Stimulated activated CD8-positive, alpha-beta memory T cell treated with anti-CD3 and anti-CD28 coated beads, Interleukin-2, amount 100 ng/mL, for 48 hours (primary cell): ENCODE measurements around the gene KDM4B.
A peak's percentile ranks its signal among the peaks of the same experiment; 100 is the strongest.

Source experiments
- DNase-seq, 2 donors: peaks; one replicate each; pipeline ENCODE4 v3.0.0-alpha.2; 2020; ENCODE audit warnings: low read depth in 2 of 2

The KDM4B gene

DNA sequence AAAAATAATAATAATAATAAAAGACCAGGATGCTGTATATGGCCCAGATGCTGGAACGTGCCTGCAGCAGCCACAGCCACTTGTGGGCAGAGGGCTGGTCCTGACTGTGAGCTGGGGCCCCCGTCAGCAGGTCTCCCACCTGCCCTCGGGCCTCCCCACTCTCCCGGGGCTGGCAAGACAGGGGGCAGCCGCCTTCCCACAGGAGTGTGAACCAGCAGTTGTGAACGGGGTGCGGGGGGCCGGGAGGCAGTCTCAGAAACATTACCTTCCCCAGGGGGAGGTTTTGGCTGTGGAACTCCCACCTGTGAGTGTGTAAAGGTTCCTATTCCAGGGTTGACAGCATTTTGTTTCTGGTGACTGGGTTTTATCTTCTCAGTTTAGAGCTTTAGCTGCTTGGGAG, 151.4 kb downstream of the KDM4B start:
- DNase-seq = no peak

DNA sequence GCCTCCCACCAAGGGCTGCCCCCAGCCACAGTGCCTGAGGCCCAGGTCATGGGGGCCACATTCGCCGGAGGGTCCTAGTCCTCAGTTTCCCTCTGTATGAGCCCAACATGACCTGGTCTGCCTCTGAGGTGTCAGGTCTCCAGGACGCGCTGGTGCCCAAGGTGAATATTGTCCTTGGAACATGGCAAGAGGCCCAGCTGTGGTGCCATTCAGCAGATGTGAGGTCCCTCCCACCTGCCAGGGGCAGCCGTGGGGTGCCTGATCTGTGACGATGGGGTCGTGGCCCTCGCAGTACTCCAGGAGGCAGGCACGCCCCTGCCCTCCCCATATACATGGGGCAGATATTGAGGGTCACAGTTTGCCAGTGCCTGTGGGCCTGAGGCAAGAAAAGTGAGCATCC, 151.9 kb downstream of the KDM4B start:
- no peak for DNase-seq

DNA sequence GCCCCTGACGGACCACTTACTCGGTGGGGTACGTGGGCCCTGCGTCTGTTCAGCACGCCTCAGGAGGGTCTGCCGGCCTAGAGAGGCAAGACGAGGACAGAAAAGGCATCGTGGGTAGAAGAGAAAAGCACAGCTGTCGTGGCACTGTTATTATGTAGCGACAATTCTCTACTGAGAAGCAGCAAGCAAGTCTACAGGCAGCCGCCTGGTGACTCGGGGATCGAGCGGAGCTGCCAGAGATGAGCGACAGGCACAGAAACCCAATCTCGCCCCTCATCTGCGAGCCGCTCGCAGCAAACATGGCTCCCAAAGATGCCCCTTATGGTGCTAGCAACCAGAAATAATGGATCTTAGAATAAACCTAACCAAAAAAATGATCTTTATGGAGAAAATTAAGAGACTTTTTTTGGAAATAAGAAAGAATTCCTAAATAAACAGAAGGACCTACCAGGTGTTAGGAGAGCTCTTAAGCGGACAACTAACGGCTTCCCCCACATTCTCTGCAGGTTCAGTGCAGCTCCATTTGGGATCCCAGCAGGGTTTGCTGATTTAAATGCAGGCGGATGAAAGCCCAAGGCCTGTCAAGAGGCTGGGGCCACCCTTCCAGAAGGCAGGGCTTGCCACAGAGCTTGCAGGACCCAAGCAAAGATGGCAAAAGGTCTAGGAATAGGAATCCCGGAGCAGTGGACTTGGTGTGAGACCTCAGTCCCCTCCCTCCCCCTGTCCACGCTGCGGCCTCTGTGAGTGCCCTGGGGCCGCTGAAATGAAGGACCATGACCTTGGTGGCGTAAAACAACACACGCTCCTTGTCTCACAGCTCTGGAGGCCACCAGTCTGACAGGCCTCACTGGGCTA, 152.6 kb downstream of the KDM4B start:
- no peak for DNase-seq

DNA sequence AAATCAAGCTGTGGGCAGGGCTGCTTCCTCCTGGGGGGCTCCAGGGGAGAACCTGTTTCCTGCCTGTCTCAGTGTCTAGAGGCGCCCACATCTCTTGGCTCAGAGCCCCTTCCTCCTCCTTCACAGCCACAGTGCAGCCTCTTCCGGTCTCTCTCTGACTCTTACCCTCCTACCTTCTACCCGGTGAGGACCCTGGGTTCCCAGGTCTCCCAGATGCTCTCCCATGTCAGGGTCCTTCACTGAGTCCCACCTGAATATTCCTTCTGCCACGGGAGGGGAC, 153.1 kb downstream of the KDM4B start:
- DNase-seq = no peak

GRCh38 chr19:5122671-5123409, 153.9 kb downstream of the KDM4B start:
- DNase-seq = no peak

DNA sequence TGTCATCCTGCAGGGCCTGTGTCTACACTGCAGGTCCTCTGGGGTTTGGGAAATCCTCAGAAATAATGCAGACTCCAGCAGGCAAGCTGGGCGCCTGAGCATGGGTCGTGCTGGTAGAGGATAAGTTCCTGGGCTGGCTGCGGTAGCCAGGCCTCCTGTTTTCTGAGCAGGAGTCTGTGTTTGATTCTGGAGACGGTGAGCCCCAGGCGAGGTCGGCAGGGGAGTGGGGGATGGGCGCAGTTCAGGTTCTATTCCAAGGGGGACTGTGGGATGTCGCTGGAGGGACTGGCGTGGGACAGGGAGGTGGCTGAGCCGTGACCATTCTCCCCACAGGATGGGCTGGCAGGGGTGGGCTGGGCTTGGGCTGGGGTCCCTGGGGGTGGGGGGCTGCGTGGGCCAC, 154.7 kb downstream of the KDM4B start:
- DNase-seq = no peak

- no peak for DNase-seq
Observed at GRCh38 chr19:5124111-5124855, 155.4 kb downstream of the KDM4B start.

- no peak for DNase-seq
Observed at GRCh38 chr19:5125376-5125775, 156.5 kb downstream of the KDM4B start.

DNA sequence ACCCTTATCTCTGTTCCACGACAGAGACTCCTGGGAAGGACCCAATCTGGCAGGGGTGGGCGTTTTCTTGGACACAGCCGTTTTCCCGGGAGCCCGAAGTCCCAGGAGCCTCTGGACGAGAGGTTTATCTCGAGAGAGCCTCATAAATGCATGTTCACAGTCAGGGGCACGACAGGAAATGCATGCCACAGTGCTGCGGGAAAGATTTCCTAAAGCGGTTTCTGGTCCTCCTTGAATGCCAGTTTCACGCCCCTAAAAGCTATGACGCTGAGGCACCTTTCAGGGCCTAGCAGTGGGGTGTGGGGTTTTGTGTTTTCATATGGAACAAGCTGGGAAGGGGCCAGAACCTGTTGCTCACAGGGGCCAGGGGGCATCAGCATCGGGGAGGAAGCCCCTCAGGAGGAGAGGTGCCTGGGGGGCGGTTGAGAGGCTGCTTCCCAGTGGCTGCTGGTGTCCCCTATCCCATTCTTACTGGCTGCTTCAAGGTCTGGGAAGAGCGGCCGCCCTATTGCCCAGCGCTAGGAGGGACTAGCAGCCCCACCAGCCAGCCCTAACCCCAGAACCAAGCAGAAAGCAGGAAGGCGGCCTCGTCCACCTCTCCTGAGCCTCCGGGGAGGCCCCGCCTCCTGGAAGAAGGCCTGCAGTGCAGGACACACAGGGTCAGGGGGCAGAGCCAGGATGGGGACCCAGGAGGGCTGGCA, 157.0 kb downstream of the KDM4B start:
- no peak for DNase-seq

- DNase-seq = peak in 1 of 2 donors; percentile 32
Observed at GRCh38 chr19:5126498-5127223, 157.7 kb downstream of the KDM4B start.

GRCh38 chr19:5127717-5128116, 158.8 kb downstream of the KDM4B start:
- no peak for DNase-seq

DNA sequence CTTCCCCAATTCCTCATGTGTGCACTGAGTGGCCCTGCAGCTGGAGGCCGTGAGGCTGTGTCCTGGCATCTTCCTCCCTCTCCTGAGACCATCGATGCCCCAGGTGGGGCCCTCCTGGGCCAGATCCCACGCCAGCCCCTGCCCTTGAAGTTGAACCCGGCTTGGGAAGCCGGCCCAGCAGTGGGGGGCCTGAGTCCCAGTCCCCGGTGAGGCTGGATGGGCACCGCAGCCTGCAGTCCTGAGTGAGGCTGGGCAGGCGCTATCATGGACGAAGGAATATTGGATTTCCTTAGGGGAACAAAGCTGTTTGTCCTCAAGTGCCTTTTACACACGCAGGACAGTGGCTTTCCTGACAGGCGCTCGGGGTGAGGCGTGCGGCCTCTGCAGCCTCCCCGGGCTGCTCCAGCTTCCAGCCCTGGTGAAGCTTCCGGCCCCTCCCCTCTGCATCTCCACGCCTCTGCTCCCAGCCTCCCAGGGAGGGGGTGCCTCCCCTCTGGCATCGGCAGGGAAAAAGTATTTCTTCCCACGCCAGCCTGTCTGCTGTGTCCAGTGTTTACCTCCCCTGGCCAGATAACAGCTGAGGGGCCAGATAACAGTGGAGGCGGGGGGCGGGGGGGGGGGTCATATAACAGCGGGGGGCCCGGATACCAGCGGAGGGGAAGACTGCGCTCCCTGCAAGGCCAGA, 159.5 kb downstream of the KDM4B start:
- no peak for DNase-seq

DNA sequence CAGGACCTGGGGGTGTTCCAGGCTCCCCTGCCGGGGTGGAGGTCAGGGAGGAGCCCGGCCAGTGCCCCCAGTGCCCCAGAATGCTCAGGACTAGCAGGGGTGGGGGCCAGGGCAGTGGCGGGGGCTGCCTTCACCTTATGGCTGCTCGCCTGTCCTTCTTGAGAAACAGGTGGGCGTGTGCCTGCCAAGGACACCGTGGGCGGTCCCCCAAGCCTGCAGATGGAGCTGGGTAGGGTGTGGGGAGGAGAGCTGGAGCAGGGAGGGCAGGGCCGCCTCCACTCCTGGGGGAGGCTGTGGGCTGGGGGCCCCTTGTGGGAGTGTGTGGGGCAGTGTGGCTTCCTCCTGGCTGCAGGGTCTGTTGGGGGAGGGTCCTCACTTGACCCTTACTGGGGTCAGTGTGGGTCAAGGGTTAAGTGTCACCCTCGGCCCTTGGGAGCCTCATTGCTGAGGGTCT, 160.1 kb downstream of the KDM4B start:
- no peak for DNase-seq

- no peak for DNase-seq
Observed at GRCh38 chr19:5129691-5130090, 160.8 kb downstream of the KDM4B start.

DNA sequence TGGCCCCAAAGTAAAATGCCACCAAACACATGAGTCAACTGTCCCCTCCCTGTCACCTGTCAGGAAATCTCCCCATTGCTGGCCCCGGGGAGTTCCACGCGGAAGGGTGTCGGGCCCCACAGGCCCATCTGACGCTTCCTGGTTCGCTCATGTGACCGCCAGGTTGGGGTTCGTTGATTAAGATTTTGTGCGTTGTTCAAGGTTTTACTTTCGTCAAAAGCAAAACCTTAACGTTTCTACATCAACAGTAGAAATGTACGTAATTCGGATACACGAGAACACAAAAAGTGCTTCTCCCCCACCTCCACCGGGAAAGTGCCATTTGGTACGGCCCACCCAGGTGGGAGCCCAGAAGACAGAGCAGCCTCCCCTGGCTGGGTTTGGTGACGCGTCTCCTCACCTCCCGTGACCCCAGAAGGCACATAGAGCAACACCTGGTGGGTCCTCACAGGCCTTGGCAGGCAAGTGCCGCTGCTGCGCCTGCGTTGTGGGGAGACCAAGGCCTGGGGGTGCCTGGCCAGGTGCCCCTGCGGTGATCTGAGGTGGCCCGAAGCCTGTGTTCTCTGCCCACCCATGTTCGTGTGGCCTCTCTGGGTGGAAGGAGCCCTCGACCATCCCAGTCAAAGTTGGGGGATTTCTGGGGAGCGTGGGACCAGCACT, 161.6 kb downstream of the KDM4B start:
- DNase-seq = peak in 1 of 2 donors; percentile 24

DNA sequence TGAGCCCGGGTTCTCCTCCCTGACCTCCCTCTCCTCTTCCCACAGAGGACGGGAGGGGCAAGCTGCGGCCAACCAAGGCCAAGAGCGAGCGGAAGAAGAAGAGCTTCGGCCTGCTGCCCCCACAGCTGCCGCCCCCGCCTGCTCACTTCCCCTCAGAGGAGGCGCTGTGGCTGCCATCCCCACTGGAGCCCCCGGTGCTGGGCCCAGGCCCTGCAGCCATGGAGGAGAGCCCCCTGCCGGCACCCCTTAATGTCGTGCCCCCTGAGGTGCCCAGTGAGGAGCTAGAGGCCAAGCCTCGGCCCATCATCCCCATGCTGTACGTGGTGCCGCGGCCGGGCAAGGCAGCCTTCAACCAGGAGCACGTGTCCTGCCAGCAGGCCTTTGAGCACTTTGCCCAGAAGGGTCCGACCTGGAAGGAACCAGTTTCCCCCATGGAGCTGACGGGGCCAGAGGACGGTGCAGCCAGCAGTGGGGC, 162.2 kb downstream of the KDM4B start:
- peak in 1 of 2 donors; percentile 8 for DNase-seq

DNA sequence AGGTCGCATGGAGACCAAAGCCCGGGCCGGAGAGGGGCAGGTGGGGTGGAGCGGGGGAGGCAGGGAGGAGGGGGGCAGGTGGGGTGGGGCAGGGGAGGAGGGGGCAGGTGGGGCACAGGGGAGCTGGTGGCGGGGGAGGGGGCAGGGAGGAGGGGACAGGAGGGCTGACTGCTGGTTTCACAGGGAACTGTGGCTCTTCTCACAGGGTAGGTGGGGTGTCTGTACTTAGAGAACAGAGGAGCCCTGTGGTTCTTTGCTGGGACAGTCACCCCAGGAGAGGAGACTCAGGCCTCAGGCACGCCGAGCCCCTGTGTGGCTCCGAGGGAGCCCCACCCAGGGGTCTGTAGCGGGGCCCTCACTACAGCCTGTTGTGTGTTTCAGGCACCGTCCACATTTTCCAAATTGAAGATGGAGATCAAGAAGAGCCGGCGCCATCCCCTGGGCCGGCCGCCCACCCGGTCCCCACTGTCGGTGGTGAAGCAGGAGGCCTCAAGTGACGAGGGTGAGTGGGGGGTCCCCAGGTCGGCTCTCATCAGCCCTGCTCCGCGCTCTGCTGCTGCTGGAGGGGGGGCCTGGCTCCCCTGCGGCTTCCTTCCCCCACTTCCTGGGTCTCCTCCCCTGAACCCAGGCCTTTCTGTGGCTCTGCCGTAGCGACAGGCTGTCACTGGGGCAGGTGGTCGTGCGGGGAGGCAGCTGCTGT, 162.7 kb downstream of the KDM4B start:
- no peak for DNase-seq

- DNase-seq = no peak
Observed at GRCh38 chr19:5132206-5132560, 163.3 kb downstream of the KDM4B start.
